ENCODE data around the gene CPA1.

Gene CPA1

DNA sequence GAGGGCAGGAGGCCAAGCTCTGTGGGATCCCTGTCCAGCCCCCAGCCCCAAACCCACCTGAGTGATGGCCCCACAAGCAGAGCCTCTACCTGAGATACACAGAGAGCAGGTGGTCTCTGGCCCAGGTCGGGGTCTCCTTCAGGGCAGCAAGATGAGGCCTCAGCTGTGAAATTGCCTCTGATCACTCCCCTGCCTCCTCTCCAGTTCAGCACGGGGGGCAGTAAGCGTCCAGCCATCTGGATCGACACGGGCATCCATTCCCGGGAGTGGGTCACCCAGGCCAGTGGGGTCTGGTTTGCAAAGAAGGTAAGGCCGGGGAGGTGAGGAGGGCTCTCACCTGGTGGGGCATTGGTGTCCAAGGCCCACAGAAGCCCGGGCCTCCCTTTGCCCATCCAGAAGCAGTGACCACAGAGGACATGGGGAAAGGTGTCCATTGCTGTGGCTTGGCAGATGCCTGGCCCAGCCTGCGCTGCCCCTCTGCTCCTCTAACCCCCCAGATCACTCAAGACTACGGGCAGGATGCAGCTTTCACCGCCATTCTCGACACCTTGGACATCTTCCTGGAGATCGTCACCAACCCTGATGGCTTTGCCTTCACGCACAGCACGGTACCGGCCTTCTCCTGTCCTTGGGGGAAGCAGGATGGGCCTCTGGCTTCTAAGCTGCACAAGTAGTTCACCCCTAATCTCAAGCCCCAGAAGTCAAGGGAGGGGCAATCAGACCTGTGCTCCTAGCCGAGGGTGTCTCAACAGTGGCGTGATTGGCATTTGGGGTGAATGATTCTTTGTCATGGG, 3.1 kb downstream of the CPA1 start:
- H3K9me3 ChIP-seq, result no peaks in the 10 kb centered on the region
- no peaks in the 10 kb centered on the region for H3K27me3 ChIP-seq
- TF ChIP-seq, protein P1, sequence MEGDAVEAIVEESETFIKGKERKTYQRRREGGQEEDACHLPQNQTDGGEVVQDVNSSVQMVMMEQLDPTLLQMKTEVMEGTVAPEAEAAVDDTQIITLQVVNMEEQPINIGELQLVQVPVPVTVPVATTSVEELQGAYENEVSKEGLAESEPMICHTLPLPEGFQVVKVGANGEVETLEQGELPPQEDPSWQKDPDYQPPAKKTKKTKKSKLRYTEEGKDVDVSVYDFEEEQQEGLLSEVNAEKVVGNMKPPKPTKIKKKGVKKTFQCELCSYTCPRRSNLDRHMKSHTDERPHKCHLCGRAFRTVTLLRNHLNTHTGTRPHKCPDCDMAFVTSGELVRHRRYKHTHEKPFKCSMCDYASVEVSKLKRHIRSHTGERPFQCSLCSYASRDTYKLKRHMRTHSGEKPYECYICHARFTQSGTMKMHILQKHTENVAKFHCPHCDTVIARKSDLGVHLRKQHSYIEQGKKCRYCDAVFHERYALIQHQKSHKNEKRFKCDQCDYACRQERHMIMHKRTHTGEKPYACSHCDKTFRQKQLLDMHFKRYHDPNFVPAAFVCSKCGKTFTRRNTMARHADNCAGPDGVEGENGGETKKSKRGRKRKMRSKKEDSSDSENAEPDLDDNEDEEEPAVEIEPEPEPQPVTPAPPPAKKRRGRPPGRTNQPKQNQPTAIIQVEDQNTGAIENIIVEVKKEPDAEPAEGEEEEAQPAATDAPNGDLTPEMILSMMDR (IDR thresholded peaks at IDR 0.05; ENCODE audit: low read depth, low read length), result no peak
- DNase-seq, result no peak
- H3K4me1 ChIP-seq, result peaks cover 12% of the 10 kb centered on the region
- H3K36me3 ChIP-seq, result no peaks in the 10 kb centered on the region
- H3K4me3 ChIP-seq (ENCODE audit: low read depth, low read length), result no peak overlapping the region

DNA sequence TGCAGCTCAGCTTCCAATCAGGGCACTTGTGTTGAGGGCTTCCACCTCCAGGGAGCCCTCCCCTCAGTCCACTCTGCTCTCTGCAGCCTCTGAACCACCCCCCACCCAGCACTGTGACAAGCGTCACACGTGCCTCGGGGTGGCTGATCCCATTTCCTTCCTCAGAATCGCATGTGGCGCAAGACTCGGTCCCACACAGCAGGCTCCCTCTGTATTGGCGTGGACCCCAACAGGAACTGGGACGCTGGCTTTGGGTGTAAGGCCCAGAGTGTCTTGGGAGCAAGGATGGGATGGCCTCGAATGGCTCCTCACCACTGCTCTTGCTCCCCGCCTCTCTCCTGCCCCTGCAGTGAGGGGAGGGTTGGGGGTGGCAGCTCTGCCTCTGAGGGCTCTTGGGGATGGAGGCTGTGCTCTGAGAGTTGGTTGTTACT, 4.1 kb downstream of the CPA1 start:
- TF ChIP-seq, protein P1 (IDR thresholded peaks at IDR 0.05; ENCODE audit: low read depth, low read length), result no peak
- DNase-seq, result no peak
- Histone ChIP-seq H3K27me3 (no peaks in the 10 kb centered on the region), H3K36me3 (no peaks in the 10 kb centered on the region), H3K9me3 (no peaks in the 10 kb centered on the region), H3K4me3 (ENCODE audit: low read depth, low read length) (no peak overlapping the region), H3K4me1 (peaks cover 12% of the 10 kb centered on the region)

DNA sequence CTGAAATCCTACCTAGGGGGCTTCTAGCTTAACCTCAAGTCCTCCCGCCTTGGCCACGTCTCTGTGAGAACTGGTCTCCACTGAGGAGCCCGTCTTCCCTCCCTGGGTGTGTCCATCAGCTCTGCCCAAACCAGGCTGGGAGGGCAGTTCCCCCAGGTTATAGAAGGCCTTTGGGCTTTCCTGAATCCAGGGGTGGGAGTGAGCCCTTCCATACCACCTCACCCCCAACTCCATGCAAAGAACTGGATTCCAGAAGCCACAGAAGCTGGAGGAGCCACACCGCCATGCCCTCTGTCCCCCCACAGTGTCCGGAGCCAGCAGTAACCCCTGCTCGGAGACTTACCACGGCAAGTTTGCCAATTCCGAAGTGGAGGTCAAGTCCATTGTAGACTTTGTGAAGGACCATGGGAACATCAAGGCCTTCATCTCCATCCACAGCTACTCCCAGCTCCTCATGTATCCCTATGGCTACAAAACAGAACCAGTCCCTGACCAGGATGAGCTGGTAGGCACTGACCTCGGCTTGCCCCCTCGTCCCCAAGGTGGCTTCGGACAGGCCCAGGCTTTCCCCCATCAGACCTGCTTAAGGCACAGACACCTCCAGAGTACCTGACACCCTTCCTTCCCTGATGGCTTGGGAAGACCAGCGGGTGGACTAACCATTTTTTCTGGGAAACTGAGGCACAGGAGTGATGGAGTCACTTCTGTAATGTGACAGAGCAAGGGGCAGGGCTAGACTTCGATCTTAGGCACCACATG, 4.7 kb downstream of the CPA1 start:
- no peak for DNase-seq

DNA sequence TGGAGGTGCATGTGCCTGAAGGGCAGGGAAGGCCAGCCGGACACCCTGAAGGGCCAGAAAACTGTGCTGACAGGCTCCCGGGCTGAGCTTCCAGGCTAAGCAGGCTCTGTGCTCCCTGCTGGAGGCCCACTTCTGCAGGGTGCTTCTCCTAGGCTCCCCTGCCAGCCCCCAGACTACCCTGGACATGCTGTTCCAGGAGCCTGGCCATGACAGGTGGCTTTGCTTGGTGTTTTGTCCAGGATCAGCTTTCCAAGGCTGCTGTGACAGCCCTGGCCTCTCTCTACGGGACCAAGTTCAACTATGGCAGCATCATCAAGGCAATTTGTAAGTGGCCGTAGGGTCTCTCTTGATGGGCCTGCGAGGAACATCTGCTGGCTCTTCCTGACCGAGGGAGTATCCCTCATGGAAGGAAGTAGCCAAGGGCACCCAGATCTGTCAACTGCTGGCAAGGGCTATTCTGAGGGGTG, 5.3 kb downstream of the CPA1 start:
- Histone ChIP-seq H3K9me3 (no peaks in the 10 kb centered on the region), H3K4me1 (peaks cover 1% of the 10 kb centered on the region), H3K27me3 (no peaks in the 10 kb centered on the region), H3K4me3 (ENCODE audit: low read depth, low read length) (no peak overlapping the region), H3K36me3 (no peaks in the 10 kb centered on the region)
- no peak for DNase-seq
- TF ChIP-seq, protein P1 (IDR thresholded peaks at IDR 0.05; ENCODE audit: low read depth, low read length), result no peak

More for the DNA sequence above, 4.7 kb downstream of the CPA1 start:
- Histone ChIP-seq H3K27me3 (no peaks in the 10 kb centered on the region), H3K4me3 (ENCODE audit: low read depth, low read length) (no peak overlapping the region), H3K9me3 (no peaks in the 10 kb centered on the region), H3K4me1 (peaks cover 8% of the 10 kb centered on the region), H3K36me3 (no peaks in the 10 kb centered on the region)
- TF ChIP-seq, protein P1 (IDR thresholded peaks at IDR 0.05; ENCODE audit: low read depth, low read length), result no peak

DNA sequence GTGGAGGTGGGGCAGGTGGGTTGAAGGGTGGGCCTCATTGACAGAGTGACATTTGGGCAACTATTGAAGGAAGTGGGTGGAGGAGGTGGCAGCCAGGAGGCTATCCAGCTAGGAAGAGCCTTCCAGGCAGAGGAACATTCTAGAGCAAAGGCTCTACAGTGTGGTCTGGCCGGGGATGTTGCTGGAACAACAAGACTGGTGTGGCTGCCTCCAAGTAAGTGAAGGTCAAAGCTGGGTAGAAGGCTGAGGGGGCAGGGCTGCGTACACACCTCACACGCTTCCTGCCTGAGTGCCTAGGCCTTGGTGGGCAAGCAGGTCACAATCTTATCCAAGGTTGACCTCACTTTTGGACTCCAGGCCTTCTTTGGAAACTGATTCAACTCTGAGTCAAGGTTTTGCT, 6.6 kb downstream of the CPA1 start:
- TF ChIP-seq, protein P1 (IDR thresholded peaks at IDR 0.05; ENCODE audit: low read depth, low read length), result no peak
- no peak overlapping the region for H3K4me3 ChIP-seq (ENCODE audit: low read depth, low read length)
- no peaks in the 10 kb centered on the region for H3K36me3 ChIP-seq

DNA sequence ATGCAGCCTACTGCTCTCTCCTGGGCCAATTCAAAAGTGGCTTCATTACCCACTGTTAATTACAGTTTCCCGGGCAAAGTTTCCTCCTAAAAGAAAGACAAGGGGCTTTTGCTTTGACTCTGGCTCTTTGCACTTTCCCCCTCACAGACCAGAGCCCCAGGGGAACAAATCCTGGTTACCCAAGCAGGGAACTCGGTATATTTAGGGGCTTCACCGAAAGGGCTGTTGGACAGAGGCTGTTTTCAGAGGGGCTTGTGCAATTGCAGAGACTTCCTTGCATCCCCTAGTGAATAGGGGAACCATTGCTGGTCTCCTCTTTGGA, 7.0 kb downstream of the CPA1 start:
- no peaks in the 10 kb centered on the region for H3K9me3 ChIP-seq

More for the DNA sequence above, 6.6 kb downstream of the CPA1 start:
- no peak for DNase-seq
- Histone ChIP-seq H3K9me3 (no peaks in the 10 kb centered on the region), H3K4me1 (no peaks in the 10 kb centered on the region), H3K27me3 (no peaks in the 10 kb centered on the region)

More for the DNA sequence above, 7.0 kb downstream of the CPA1 start:
- H3K4me3 ChIP-seq (ENCODE audit: low read depth, low read length), result no peak overlapping the region
- no peaks in the 10 kb centered on the region for H3K4me1 ChIP-seq
- H3K27me3 ChIP-seq, result no peaks in the 10 kb centered on the region
- TF ChIP-seq, protein P1 (IDR thresholded peaks at IDR 0.05; ENCODE audit: low read depth, low read length), result no peak
- DNase-seq, result no peak
- no peaks in the 10 kb centered on the region for H3K36me3 ChIP-seq
